HT1080 (cell line): ENCODE data around the gene RYR3. TPM values are rescaled to one million over a fixed set of nuclear protein-coding genes. Genes with fewer than 3 reads are reported as not detected.

ENCODE experiments used
- DNase-seq: peaks from one replicate; pipeline ENCODE4 v3.0.0-alpha.2; 2015; ENCODE audit warnings: low read depth
- total RNA-seq: library from RNA; depleted of rRNA; stranded (reverse); fragments of >200 nt; shearing (Covaris generic); gene quantifications from 2 replicates; pipeline ENCODE4 v1.2.3, GENCODE V29; 2014

RYR3 gene
- total RNA-seq, 1 experiment from 2014 or later, result 0.02 TPM

DNA sequence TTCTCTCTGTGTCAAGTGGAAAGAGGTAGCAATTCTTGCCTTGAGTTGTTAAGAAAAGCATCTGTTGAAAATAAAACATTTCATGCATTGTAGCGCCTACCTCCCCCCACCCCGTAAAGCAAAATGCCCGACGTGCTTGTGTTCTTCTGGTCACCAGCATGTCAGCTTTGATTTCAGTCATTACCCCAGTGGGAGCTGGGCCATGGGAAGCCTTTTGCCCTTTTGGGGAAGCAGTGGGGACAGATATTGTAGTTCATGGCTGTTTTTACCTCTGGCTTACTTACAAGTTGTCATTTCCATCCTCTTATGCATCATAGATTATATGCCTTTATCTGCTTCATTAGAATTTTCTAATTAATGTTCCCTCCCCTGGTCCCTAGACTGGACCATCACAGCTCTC is 328.7 kb downstream of the RYR3 start:
- DNase-seq, result no peak

DNA sequence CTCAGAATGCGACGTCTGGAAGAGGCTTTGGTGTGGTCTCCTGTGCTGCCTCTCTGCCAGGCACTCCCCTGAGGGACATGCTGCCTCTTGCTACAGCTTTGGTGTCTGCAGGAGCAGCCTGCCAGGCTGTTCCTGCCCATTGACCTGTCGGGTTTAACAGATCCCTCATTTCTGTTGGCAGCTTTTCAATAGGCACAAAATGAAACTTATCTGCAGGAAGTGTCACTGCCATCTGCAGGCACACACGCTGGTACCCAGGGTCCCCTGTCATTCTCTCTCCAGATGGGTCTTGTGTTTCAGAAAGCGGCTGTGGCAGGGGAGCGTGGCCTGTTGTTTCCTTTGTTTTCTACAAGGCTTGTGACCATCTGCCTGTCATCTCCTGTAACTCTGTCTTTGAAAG is 329.2 kb downstream of the RYR3 start:
- no peak for DNase-seq

DNA sequence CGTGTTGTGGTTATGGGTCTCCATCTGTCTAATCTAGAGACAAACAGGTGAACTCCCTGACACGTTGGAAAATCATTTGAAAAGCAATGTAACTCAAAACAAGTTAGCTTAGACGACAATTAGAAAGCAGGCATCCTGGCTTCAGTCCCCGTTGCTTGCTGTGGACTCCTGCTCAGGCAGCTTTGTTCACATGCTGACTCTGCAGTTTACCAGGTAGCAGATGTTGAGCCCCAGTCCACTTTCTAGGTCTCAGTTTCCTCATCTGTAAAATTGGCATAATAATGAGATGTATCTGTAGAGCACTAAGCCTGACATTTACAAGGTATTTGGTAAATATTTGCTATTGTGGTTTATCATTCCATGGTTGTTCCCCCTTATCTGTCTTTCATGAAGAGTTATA is 330.3 kb downstream of the RYR3 start:
- DNase-seq, result no peak

DNA sequence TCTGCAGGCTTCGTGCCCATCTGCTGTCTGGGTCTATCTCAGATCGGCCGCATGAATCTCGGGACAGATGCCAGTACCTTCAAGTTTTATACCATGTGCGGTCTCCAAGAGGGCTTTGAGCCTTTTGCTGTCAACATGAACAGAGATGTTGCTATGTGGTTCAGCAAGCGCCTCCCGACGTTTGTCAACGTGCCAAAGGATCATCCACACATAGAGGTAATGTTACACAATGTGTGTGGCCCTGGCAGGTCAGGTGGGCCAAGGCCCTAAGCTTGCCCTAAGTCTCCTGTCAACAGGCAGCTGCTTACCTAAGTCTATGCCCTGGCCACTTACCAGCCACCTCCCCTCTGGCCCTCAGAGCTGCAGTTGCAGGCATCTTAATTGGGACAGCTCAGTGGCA is 333.5 kb downstream of the RYR3 start:
- DNase-seq, result no peak

DNA sequence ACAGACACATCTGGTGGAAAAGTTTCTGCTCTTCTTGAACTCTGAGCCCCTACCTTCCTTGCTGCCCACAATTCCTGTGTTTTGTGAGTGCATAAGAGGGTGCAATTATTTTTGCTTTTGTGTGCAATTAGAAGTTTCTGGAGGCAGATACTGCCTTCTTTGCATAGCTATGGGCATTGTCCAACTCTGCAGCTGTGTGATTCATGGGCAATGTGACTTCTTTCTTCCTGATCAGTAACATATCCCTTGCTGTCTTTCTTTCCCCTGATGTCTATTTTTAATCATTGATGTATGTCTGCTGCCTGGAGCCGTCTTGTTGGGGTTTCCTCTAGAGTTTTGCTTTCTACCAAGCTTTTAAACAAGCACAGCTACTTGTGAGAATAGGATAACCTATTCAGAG is 336.0 kb downstream of the RYR3 start:
- DNase-seq, result no peak

DNA sequence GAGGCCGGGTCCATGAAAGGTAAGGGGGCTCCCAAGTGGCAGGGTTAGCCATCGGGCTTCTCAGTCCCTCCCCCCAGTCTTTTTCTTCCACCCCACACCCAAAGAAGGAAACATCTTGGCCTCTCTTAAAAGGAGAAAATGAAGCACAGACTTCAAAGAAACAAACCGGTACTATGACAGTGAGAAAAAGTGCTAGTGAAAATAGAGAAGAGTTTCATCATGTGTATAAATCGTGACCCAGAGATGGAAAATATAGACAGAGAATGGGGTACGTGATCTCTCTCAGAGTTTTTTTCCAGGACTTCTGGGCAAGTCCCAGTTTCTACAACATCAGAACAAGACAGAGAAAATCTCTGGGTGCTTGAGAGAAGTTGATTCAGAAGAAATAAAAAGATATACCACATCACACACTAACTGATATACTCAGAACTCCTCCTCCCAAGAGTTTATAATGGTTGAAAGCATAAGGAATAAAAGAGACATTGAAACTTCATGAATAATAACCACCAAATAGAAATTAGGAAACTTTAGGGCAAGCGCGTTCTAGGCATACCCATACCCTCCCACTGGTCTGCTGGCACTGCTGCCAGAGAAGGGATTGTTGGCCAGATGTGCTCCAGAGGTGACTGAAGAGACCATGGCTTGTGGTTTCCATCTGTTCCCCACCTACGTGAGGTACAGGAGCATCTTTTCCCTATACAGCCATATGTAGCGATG is 338.6 kb downstream of the RYR3 start:
- no peak for DNase-seq

DNA sequence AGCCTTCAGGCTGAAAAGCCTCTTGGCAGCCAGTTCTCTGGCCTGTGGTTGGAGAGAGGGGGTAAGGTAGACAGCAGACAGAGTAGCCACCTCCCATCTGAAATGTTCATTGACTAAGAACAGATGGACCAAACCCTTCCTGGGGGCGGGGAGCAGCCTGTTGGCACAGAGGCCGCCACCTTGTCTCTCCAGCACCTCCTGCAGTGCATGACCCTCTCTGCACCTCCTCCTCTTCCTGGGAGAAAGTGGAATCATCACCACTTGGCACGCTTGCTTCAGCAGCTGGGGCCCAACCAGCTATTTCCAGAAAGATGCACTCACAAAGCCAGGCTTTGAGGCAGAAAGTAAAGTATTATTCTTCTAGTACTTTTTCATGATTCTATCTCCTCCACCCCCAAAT is 344.1 kb downstream of the RYR3 start:
- DNase-seq, result peak; percentile 4

DNA sequence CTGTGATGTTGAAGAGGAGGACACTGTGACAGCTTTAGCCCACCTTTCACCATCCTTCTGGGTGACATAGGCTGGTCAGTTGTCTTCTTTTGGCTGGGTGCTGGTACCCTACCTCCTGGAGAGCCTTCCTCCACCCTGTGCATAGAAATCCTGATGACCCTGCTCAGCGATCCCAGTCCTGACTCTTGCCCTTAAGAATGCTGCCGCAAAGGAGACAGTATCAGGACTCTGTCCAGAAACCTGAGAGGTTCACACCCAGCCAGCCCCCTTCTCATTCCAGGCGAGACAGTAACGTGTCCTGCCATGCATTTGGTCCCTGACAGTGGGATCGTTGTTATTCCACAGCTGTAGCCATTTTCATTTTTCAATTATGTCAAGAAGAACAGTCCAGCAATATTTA is 344.7 kb downstream of the RYR3 start:
- no peak for DNase-seq

DNA sequence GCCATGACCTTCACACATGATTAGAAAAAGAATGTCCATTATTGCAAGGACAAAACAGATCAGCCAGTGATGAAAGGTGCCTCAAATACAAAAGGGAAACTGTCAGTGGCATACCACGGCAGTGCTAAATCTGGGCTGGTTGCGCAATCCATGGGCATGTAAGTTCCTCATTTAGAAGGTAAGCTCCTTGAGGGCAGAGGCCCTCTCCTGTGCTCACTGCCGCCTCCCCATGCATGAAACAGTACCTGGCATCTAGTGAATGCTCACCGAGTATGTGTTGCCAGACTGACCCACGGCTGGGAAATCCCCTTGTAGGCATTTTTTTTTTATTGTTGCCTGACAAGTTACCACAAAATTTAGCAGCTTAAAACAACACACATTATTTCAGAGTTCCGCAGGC is 345.4 kb downstream of the RYR3 start:
- no peak for DNase-seq

DNA sequence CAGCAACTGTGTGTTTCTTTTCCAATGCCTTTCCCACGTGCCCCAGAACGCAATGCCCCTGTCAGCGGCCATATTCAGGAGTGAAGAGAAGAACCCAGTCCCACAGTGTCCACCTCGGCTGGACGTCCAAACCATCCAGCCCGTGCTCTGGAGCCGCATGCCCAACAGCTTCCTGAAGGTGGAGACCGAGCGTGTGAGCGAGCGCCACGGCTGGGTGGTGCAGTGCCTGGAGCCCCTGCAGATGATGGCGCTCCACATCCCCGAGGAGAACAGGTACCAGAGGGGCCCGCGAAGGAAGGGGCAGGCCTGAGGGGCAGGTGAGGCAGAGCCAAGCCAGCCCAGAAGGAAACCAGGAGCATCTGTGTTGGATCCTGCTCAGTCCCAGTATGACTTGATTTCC is 349.4 kb downstream of the RYR3 start:
- no peak for DNase-seq

DNA sequence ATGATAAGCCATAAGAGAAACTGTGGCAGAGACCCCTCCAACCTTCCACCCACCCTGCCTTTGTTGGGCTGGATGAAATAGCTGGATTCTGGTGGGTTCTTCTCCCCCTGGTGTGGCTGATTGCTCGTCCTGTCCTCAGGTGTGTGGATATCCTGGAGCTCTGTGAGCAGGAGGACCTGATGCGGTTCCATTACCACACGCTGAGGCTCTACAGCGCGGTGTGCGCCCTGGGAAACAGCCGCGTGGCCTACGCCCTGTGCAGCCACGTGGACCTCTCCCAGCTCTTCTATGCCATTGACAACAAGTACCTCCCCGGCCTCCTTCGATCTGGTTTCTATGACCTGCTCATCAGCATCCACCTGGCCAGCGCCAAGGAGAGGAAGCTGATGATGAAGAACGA is 351.2 kb downstream of the RYR3 start:
- no peak for DNase-seq

DNA sequence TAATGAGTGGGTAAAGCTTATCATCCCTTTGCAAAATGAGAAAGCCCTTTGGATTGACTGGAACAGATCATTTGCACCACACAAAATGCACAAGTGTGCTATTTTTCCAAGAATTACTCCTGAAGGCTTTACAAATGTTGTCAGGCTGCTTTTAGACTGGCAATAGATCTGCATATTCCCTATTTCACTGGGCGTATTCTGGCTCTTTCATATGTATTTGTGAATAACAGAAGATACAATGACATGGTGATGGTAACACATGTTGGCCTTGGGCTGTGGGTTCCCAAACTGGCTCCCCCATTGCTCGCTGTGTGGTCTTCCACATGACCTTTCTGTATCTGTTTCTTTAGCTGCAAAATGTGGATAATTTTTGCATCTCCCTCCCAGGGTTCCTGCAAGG is 354.2 kb downstream of the RYR3 start:
- DNase-seq, result no peak

DNA sequence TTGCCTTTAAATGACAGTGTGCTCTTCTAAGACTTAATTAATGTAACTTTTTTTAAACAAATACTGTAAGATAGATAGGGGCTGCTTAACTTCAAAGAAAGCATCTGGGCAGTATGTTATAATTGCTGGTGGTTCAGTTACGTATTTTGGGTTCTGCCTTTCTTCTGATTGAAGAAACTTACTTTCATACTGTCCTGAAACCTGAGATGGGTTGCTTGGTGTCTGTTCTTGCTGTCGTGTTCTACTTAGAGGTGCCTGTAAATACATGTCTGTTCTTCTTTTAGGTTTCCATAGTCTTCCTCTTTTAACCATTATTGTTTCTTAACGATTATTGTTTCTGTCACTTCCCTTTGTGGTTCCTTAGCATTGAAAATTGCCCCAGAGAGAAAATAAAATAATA is 359.8 kb downstream of the RYR3 start:
- DNase-seq, result no peak

DNA sequence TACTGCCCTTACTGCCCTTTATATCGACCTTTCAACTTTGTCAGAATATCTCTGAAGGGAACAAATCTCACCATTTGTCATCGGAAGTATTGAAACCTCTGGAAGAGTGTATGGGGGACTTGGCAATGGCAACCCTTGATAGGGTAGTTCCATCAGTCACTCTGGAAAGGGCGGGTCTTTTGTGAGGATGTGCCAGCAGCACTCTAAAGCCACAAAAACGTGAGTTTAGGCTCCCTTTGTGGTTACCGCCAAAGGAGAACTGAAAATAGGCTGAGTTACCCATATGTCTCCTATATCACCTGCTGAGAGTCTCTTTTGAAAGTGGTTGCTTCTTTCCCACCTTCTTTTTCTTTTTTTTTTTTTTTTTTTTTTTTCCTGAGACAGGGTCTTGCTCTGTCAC is 360.7 kb downstream of the RYR3 start:
- no peak for DNase-seq

DNA sequence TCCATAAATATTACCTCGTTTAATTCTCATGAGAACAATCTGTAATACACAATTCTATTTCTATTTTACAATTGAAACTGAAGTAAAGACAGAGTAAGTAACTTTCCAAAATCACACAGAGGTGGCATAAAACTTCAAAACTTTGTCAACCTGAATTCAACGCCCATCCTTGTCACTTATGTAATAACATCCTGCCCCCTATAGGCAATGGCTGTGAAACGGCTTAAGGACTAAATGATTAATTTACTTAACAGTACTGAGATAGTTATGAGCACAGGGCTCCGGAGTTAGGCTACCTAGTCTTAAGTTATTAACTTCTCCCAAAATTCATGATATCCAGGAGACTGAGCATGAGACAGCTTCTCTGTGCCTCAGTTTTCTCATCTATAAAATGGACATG is 364.5 kb downstream of the RYR3 start:
- peak; percentile 12 for DNase-seq

DNA sequence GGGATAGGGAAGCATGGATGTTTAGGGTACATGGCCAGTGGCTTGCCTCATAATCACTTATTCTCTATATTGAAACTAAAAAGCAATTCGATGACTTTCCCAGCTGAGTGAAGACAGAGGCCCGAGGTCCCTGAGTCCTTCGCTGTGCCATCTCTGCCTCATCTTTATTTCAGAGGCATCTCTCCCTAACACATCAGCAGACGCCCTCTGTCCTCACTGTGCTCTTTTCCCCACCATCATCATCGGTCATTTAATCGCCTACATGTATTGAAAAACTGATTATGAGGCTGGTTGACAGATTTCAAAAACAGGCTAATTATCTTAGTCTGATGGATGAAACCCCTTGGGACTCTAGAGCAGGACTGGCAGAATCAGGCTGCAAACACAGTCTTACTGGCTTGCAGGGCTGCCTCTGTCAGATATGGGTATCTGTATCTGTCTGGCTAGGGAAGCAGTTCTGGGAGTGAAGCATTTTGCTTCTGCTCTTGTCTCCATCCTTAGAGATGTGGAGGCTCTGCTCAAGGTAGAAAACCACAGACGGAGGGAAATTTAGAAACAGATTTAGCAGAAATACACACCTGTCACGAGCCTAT is 366.6 kb downstream of the RYR3 start:
- DNase-seq, result no peak

DNA sequence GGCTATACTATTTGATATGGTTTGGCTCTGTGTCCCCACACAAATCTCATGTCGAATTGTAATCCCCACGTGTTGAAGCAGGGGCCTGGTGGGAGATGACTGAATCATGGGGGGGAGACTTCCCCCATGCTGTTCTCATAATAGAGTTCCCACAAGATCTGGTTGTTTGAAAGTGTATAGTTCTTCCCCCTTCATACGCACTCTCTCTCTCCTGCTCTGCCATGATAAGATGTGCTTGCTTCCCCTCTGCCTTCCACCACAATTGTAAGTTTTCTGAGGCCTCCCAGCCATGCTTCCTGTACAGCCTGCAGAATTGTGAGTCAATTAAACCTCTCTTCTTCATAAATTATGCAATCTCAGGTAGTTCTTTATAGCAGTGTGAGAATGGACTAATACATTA is 367.4 kb downstream of the RYR3 start:
- DNase-seq, result no peak

DNA sequence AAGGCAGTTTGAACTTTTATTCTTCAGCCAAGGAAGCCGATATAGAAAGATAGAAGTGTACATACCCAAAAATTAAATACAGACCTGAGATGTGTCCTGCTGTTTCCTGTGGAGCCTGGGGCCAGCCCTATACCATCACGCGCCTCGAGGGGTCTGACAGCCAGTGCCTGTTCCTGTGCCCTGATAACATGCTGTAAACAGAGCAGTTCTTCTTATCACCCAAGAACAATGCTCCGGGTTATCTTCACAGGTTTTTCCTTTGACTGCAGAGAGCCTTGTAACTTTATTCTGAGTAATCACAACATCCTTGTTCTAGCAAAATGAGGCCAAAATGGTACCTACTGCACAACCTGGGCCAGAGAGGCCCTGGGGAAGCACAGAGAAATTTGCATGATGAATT is 367.8 kb downstream of the RYR3 start:
- no peak for DNase-seq

DNA sequence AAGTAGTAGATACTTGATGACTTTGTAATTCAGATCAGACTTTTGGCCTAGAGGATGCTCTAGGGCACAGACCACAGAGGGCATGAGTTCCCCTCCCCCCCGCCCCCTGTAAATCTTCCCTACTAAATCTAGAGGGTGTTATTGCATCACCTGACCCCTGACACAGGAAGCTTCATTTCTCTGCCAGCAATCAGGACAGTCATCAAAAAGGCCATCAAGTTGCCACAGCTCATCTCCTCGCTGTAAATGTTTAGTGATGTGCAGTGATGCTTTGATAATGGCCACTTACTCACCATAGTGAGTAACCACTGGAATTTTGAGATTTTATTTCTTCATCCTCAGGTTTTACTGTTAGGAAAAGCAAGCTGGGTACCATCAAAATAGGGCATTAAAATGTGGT is 368.3 kb downstream of the RYR3 start:
- no peak for DNase-seq

DNA sequence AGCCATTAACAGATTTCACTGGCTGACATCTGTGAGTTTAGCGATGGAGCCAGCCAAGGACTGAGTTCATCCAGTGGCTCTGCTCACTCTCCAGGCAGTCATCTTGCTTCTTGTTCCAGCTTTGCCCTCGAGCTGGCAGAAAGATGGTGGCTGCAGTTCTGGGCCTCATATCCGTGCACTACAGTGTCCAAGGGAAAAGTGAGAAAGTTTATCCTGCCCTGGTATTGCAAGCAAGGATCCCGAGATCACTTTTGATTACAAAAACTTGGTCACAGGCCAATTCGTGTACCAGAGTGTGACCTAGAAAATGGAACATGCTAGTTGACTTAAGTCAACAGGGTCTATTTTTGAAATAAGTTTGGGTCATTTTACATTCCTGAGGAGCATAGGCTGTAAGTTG is 369.6 kb downstream of the RYR3 start:
- DNase-seq, result no peak

DNA sequence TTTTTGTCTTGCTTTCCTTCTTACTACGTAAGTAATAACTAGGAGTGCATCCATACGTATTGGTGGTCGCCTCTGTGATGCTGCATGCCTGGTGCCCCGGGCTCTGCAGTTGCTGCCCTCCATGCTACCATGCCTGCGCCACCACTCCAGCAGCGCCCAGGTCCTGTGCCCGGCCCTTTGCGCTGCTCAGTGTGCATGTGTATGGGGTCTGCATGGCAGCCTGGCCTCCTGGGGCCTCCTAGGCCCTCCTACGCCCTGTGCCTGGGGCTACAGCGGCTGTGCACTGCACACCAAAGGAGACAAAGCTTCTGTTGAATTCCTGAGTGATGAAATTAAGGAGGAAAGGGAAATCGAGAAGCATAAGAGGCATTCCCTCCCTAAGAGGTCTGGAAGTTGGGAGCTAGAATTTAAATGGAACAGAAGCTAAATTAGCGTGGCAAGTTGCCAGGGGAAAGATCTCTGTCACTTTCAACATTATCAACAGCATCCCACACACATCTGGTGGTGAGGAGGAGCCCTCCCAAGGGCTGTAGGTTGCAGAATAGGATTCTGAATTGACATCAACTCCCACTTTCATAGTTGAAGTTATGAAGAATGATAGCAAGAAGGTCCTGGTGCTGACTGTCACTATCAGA is 382.5 kb downstream of the RYR3 start:
- no peak for DNase-seq

DNA sequence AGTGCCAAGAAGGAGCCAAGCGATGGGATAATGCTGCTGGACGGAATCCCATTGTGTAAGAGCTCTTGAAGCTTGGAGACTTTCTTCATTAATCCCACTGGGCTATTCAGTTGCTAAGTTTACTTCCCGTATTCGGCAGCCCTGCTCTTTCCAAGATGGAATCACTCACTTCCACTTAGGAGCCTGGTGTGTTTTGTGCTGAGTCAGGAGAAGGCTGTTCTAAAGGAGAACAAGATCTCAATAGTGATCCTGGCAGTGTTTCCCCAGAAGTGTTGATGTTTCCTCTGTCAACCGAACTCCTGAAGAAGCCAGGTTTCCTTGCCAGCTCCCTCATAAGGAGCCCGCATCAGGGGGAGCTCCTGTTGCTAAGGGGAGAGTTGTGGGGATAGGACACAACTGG is 387.4 kb downstream of the RYR3 start:
- no peak for DNase-seq

DNA sequence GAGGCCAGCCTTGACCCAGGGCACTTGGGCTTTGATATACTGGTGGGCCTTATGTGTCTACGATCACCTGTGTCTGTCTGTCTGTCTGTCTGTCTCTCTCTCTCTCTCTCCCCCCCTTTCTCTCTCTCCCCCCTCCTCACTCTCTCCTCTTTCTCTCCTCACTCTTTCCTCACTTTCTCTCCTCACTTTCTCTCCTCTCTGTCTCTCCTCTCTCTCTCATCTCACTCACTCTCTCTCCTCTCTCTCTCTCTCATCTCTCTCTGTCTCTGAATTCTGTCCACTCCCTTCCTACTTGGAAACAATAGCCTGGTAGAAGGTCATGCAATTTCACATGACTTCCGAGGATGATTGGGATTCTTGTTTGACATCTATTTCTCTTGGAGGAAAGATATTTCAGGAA is 388.4 kb downstream of the RYR3 start:
- no peak for DNase-seq
